Measurements from ENCODE around the gene SLC9A9. TPM values are rescaled to one million over a fixed set of nuclear protein-coding genes. Genes with fewer than 3 reads are reported as not detected.
A peak's percentile ranks its signal among the peaks of the same experiment; 100 is the strongest.

SLC9A9 gene
- total and polyA plus RNA-seq, 9 of the 15 experiments (the other 6 are each of a cell fraction or from before 2014, with no cell fraction given): 0.03 to 0.13 TPM; not detected in 7

DNA sequence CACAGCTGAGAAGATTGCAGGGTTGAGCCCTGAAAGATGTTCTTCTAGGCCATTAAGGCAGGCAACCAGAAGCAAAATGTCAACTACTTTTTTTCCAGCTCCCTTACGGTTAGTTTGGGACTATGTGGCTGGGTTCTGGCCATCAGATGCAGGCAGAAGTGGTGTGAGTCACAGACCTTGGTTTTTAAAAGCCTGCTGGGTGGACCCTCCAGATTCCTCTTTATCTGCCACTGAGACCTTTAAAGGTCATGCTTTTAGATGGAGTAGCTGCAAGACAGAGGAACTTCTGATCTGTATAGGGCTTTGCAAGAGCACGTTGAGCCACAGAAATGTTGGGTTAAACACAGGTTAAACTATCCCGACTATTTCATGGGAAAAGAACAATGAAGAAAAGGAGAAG lies 625.8 kb downstream of the SLC9A9 start (continued):
- TF ChIP-seq, protein P1, sequence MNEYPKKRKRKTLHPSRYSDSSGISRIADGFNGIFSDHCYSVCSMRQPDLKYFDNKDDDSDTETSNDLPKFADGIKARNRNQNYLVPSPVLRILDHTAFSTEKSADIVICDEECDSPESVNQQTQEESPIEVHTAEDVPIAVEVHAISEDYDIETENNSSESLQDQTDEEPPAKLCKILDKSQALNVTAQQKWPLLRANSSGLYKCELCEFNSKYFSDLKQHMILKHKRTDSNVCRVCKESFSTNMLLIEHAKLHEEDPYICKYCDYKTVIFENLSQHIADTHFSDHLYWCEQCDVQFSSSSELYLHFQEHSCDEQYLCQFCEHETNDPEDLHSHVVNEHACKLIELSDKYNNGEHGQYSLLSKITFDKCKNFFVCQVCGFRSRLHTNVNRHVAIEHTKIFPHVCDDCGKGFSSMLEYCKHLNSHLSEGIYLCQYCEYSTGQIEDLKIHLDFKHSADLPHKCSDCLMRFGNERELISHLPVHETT (CRISPR knock-in tag; conservative IDR thresholded peaks at IDR 0.05 in 1 of 2, IDR thresholded peaks at IDR 0.05 in 1 of 2): no peak
- TF ChIP-seq ZNF668 (CRISPR knock-in tag; IDR thresholded peaks at IDR 0.05): no peak
- no peak for TF ChIP-seq ZNF24 (IDR thresholded peaks at IDR 0.05)
- no peak for TF ChIP-seq ZNF408 (CRISPR knock-in tag; IDR thresholded peaks at IDR 0.05; ENCODE audit: low read depth)
- TF ChIP-seq ZBTB2 (IDR thresholded peaks at IDR 0.05): no peak
- TF ChIP-seq, protein P2, sequence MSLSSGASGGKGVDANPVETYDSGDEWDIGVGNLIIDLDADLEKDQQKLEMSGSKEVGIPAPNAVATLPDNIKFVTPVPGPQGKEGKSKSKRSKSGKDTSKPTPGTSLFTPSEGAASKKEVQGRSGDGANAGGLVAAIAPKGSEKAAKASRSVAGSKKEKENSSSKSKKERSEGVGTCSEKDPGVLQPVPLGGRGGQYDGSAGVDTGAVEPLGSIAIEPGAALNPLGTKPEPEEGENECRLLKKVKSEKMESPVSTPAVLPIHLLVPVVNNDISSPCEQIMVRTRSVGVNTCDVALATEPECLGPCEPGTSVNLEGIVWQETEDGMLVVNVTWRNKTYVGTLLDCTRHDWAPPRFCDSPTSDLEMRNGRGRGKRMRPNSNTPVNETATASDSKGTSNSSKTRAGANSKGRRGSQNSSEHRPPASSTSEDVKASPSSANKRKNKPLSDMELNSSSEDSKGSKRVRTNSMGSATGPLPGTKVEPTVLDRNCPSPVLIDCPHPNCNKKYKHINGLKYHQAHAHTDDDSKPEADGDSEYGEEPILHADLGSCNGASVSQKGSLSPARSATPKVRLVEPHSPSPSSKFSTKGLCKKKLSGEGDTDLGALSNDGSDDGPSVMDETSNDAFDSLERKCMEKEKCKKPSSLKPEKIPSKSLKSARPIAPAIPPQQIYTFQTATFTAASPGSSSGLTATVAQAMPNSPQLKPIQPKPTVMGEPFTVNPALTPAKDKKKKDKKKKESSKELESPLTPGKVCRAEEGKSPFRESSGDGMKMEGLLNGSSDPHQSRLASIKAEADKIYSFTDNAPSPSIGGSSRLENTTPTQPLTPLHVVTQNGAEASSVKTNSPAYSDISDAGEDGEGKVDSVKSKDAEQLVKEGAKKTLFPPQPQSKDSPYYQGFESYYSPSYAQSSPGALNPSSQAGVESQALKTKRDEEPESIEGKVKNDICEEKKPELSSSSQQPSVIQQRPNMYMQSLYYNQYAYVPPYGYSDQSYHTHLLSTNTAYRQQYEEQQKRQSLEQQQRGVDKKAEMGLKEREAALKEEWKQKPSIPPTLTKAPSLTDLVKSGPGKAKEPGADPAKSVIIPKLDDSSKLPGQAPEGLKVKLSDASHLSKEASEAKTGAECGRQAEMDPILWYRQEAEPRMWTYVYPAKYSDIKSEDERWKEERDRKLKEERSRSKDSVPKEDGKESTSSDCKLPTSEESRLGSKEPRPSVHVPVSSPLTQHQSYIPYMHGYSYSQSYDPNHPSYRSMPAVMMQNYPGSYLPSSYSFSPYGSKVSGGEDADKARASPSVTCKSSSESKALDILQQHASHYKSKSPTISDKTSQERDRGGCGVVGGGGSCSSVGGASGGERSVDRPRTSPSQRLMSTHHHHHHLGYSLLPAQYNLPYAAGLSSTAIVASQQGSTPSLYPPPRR (CRISPR knock-in tag; IDR thresholded peaks at IDR 0.05; ENCODE audit: borderline replicate concordance): no peak
- no peak for TF ChIP-seq ZNF644 (tag; IDR thresholded peaks at IDR 0.05; ENCODE audit: low read depth)
- TF ChIP-seq KLF13 (tag; IDR thresholded peaks at IDR 0.05; ENCODE audit: borderline replicate concordance, low read depth): no peak
- TF ChIP-seq ETV1 (tag; conservative IDR thresholded peaks at IDR 0.05; ENCODE audit: low read depth): no peak
- no peak for TF ChIP-seq CHD4 (IDR thresholded peaks at IDR 0.05; ENCODE audit: insufficient read depth, insufficient replicate concordance, low read depth, low read length, poor library complexity, severe bottlenecking)
- TF ChIP-seq ZNF217 (CRISPR knock-in tag; IDR thresholded peaks at IDR 0.05): no peak
- TF ChIP-seq CBX5 (IDR thresholded peaks at IDR 0.05; ENCODE audit: borderline replicate concordance, low read depth): no peak
- no peak for TF ChIP-seq ZFPM2 (CRISPR knock-in tag; IDR thresholded peaks at IDR 0.05)
- peak; percentile 50 to 90; a peak in 3 of 4 replicates for TF ChIP-seq RCOR1 (IDR thresholded peaks at IDR 0.05; ENCODE audit: borderline replicate concordance in 1 of 2, low read depth in 2 of 2, low read length in 2 of 2)
- TF ChIP-seq, protein P3, sequence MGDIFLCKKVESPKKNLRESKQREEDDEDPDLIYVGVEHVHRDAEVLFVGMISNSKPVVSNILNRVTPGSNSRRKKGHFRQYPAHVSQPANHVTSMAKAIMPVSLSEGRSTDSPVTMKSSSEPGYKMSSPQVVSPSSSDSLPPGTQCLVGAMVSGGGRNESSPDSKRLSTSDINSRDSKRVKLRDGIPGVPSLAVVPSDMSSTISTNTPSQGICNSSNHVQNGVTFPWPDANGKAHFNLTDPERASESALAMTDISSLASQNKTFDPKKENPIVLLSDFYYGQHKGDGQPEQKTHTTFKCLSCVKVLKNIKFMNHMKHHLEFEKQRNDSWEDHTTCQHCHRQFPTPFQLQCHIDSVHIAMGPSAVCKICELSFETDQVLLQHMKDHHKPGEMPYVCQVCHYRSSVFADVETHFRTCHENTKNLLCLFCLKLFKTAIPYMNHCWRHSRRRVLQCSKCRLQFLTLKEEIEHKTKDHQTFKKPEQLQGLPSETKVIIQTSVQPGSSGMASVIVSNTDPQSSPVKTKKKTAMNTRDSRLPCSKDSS (IDR thresholded peaks at IDR 0.05; ENCODE audit: low read depth, partially characterized antibody): no peak
- TF ChIP-seq EZH2 (IDR thresholded peaks at IDR 0.05; ENCODE audit: borderline replicate concordance, low read depth, low read length): no peak
- TF ChIP-seq SIN3B (IDR thresholded peaks at IDR 0.05; ENCODE audit: low read depth): no peak
